Measurements from ENCODE around the gene CNTNAP4. TPM values are rescaled to one million over a fixed set of nuclear protein-coding genes. Genes with fewer than 3 reads are reported as not detected.

CNTNAP4 gene
- polyA plus RNA-seq, 1 donor from 2014 or later: 75.8 TPM

GRCh38 chr16:76280421-76281215, 3.4 kb downstream of the CNTNAP4 start:
- Histone ChIP-seq H2AFZ (ENCODE audit: low read depth, low read length) (no peak overlapping the region), H3K36me3 (ENCODE audit: insufficient read depth, low read length) (no peaks in the 10 kb centered on the region), H3K27me3 (ENCODE audit: insufficient read depth, low read depth, low read length) (no peaks in the 10 kb centered on the region), H3F3A (ENCODE audit: insufficient read depth, low read length, poor library complexity, severe bottlenecking) (no peaks in the 10 kb centered on the region), H4K20me1 (ENCODE audit: insufficient read depth) (no peaks in the 10 kb centered on the region), H3K9me3 (ENCODE audit: low read length) (no peaks in the 10 kb centered on the region), H3K79me2 (replicated peaks; ENCODE audit: insufficient read depth, low read length) (no peaks in the 10 kb centered on the region), H3K4me3 (ENCODE audit: low read length) (peak overlapping the region; percentile 67), H3K4me2 (ENCODE audit: low read length) (peak overlapping the region; percentile 61), H3K9me2 (ENCODE audit: insufficient read depth, low read length) (no peaks in the 10 kb centered on the region), H3K9ac (ENCODE audit: low read length) (peak overlapping the region; percentile 1), H3K27ac (ENCODE audit: low read length) (no peak overlapping the region)
- no peak for TF ChIP-seq EP300 (conservative IDR thresholded peaks at IDR 0.05; ENCODE audit: poor library complexity, severe bottlenecking)
- no peak for TF ChIP-seq MXI1 (conservative IDR thresholded peaks at IDR 0.05; ENCODE audit: poor library complexity, severe bottlenecking)
- TF ChIP-seq SMC3 (conservative IDR thresholded peaks at IDR 0.05; ENCODE audit: poor library complexity): no peak
- TF ChIP-seq, protein P1, sequence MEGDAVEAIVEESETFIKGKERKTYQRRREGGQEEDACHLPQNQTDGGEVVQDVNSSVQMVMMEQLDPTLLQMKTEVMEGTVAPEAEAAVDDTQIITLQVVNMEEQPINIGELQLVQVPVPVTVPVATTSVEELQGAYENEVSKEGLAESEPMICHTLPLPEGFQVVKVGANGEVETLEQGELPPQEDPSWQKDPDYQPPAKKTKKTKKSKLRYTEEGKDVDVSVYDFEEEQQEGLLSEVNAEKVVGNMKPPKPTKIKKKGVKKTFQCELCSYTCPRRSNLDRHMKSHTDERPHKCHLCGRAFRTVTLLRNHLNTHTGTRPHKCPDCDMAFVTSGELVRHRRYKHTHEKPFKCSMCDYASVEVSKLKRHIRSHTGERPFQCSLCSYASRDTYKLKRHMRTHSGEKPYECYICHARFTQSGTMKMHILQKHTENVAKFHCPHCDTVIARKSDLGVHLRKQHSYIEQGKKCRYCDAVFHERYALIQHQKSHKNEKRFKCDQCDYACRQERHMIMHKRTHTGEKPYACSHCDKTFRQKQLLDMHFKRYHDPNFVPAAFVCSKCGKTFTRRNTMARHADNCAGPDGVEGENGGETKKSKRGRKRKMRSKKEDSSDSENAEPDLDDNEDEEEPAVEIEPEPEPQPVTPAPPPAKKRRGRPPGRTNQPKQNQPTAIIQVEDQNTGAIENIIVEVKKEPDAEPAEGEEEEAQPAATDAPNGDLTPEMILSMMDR (IDR thresholded peaks at IDR 0.05; ENCODE audit: poor library complexity, severe bottlenecking): no peak
- TF ChIP-seq EZH2 (IDR thresholded peaks at IDR 0.05; ENCODE audit: borderline replicate concordance, insufficient read depth, low read length, poor library complexity, severe bottlenecking): no peak
- no peak for TF ChIP-seq POLR2AphosphoS5 (IDR thresholded peaks at IDR 0.05)
- no peak for TF ChIP-seq REST (IDR thresholded peaks at IDR 0.05; ENCODE audit: borderline replicate concordance)
- TF ChIP-seq RAD21 (conservative IDR thresholded peaks at IDR 0.05): no peak

GRCh38 chr16:76287466-76287865, 10.3 kb downstream of the CNTNAP4 start:
- Histone ChIP-seq H3K9me2 (ENCODE audit: insufficient read depth, low read length) (no peaks in the 10 kb centered on the region), H3K36me3 (ENCODE audit: insufficient read depth, low read length) (no peaks in the 10 kb centered on the region), H2AFZ (ENCODE audit: low read depth, low read length) (no peak overlapping the region), H4K20me1 (ENCODE audit: insufficient read depth) (no peaks in the 10 kb centered on the region), H3K4me3 (ENCODE audit: low read length) (no peak overlapping the region), H3K4me2 (ENCODE audit: low read length) (no peak overlapping the region), H3K9ac (ENCODE audit: low read length) (no peak overlapping the region), H3K27ac (ENCODE audit: low read length) (no peak overlapping the region), H3K9me3 (ENCODE audit: low read length) (no peaks in the 10 kb centered on the region), H3K79me2 (replicated peaks; ENCODE audit: insufficient read depth, low read length) (no peaks in the 10 kb centered on the region), H3F3A (ENCODE audit: insufficient read depth, low read length, poor library complexity, severe bottlenecking) (peaks cover 5% of the 10 kb centered on the region), H3K27me3 (ENCODE audit: insufficient read depth, low read depth, low read length) (no peaks in the 10 kb centered on the region)
- TF ChIP-seq SMC3 (conservative IDR thresholded peaks at IDR 0.05; ENCODE audit: poor library complexity): no peak
- TF ChIP-seq, protein P1 (IDR thresholded peaks at IDR 0.05; ENCODE audit: poor library complexity, severe bottlenecking): no peak
- no peak for TF ChIP-seq TAF1 (IDR thresholded peaks at IDR 0.05; ENCODE audit: low read depth)
- no peak for TF ChIP-seq REST (IDR thresholded peaks at IDR 0.05; ENCODE audit: borderline replicate concordance)
- no peak for TF ChIP-seq MXI1 (conservative IDR thresholded peaks at IDR 0.05; ENCODE audit: poor library complexity, severe bottlenecking)
- no peak for TF ChIP-seq RAD21 (conservative IDR thresholded peaks at IDR 0.05)

All from neural cell (in vitro differentiated cells).